ENCODE measurements around the gene NES. TPM values are rescaled to one million over a fixed set of nuclear protein-coding genes. Genes with fewer than 3 reads are reported as not detected.

NES gene
- total RNA-seq, 1 donor from 2014 or later: 76.8 TPM

GRCh38 chr1:156646738-156647211, 30.4 kb downstream of the NES start:
- H3K27me3 ChIP-seq (ENCODE audit: control insufficient read depth, insufficient read depth, low read length): peaks cover 83% of the 10 kb centered on the region
- no peak for TF ChIP-seq CTCF (IDR thresholded peaks at IDR 0.05; ENCODE audit: insufficient read depth, low read length, poor library complexity, severe bottlenecking)
- no peak overlapping the region for H3K4me3 ChIP-seq (ENCODE audit: low read depth, low read length)
- H3K36me3 ChIP-seq (ENCODE audit: control insufficient read depth, insufficient read depth, low read length): no peaks in the 10 kb centered on the region
- DNase-seq (ENCODE audit: low read depth): no peak

DNA sequence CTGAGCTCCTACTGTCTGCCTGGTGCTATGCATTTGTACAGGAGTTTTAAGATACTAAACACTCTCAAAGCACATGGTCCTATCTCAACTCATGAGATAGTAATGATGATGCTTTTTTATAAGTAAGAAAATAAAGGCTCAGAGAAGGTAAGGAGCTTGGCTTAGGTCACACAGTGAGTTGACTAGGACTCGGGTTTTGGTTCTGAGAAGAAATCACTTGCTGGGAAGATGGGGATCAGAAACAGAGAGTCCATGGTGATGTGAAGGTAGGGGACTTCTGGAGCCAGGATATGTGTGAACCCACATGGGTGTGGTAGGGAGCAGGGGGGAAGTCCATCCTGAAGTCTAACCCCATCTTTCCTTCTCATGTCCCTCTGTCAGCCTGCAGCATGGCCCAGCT, 31.5 kb downstream of the NES start:
- DNase-seq (ENCODE audit: low read depth): no peak
- no peak overlapping the region for H3K4me3 ChIP-seq (ENCODE audit: low read depth, low read length)
- H3K27me3 ChIP-seq (ENCODE audit: control insufficient read depth, insufficient read depth, low read length): peaks cover 88% of the 10 kb centered on the region
- H3K36me3 ChIP-seq (ENCODE audit: control insufficient read depth, insufficient read depth, low read length): no peaks in the 10 kb centered on the region
- TF ChIP-seq CTCF (IDR thresholded peaks at IDR 0.05; ENCODE audit: insufficient read depth, low read length, poor library complexity, severe bottlenecking): no peak

- no peak for TF ChIP-seq CTCF (IDR thresholded peaks at IDR 0.05; ENCODE audit: insufficient read depth, low read length, poor library complexity, severe bottlenecking)
- no peak for DNase-seq (ENCODE audit: low read depth)
- Histone ChIP-seq H3K36me3 (ENCODE audit: control insufficient read depth, insufficient read depth, low read length) (no peaks in the 10 kb centered on the region), H3K4me3 (ENCODE audit: low read depth, low read length) (no peak overlapping the region), H3K27me3 (ENCODE audit: control insufficient read depth, insufficient read depth, low read length) (peaks cover 89% of the 10 kb centered on the region)
These were observed 32.2 kb downstream of the NES start for GRCh38 chr1:156645056-156645455.

- Histone ChIP-seq H3K27me3 (ENCODE audit: control insufficient read depth, insufficient read depth, low read length) (peaks cover 90% of the 10 kb centered on the region), H3K36me3 (ENCODE audit: control insufficient read depth, insufficient read depth, low read length) (no peaks in the 10 kb centered on the region), H3K4me3 (ENCODE audit: low read depth, low read length) (no peak overlapping the region)
- TF ChIP-seq CTCF (IDR thresholded peaks at IDR 0.05; ENCODE audit: insufficient read depth, low read length, poor library complexity, severe bottlenecking): no peak
- DNase-seq (ENCODE audit: low read depth): no peak
These were observed 32.6 kb downstream of the NES start for GRCh38 chr1:156644640-156645039.

GRCh38 chr1:156644146-156644545, 33.1 kb downstream of the NES start:
- Histone ChIP-seq H3K4me3 (ENCODE audit: low read depth, low read length) (no peak overlapping the region), H3K27me3 (ENCODE audit: control insufficient read depth, insufficient read depth, low read length) (peaks cover 90% of the 10 kb centered on the region), H3K36me3 (ENCODE audit: control insufficient read depth, insufficient read depth, low read length) (no peaks in the 10 kb centered on the region)
- TF ChIP-seq CTCF (IDR thresholded peaks at IDR 0.05; ENCODE audit: insufficient read depth, low read length, poor library complexity, severe bottlenecking): no peak
- no peak for DNase-seq (ENCODE audit: low read depth)

DNA sequence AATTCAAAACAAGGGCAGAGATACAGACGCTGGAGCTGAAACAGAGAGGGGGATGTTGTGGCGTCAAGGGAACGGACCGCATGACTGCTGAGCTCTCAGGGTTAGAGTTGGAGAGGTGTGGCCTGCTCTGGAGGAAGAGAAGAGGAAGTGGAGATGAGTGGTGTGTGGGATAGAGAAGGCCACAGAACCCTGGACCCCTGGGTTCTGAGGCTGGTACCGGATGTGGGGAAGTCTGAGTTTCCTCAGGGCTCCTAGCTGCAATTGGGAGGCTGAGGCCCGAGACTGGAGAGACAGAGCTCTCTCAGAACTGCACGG, 33.5 kb downstream of the NES start:
- Histone ChIP-seq H3K27me3 (ENCODE audit: control insufficient read depth, insufficient read depth, low read length) (peaks cover 91% of the 10 kb centered on the region), H3K4me3 (ENCODE audit: low read depth, low read length) (no peak overlapping the region), H3K36me3 (ENCODE audit: control insufficient read depth, insufficient read depth, low read length) (no peaks in the 10 kb centered on the region)
- no peak for DNase-seq (ENCODE audit: low read depth)
- no peak for TF ChIP-seq CTCF (IDR thresholded peaks at IDR 0.05; ENCODE audit: insufficient read depth, low read length, poor library complexity, severe bottlenecking)

Data from kidney epithelial cell (primary cell).